HEK293 (cell line): ENCODE results near the gene NAPA.

Source experiments
- KLF16 ChIP-seq: fragments of 450-650 bp; formaldehyde crosslinking; IDR thresholded peaks from 2 replicates; pipeline ENCODE4 v1.5.1; 2017; ENCODE audit warnings: missing biosample characterization, missing genetic modification characterization
- KLF7 ChIP-seq: fragments of 450-650 bp; formaldehyde crosslinking; IDR thresholded peaks from 2 replicates; pipeline ENCODE4 v1.5.1; 2016; ENCODE audit warnings: missing biosample characterization, missing genetic modification characterization, borderline replicate concordance
- KLF9 ChIP-seq: fragments of 450-650 bp; formaldehyde crosslinking; IDR thresholded peaks from 2 replicates; pipeline ENCODE4 v1.5.1; 2016; ENCODE audit warnings: missing biosample characterization, missing genetic modification characterization, low read depth
- MEIS1 ChIP-seq: sonication (generic); formaldehyde crosslinking; IDR thresholded peaks from 2 replicates; pipeline ENCODE4 v1.8.1; 2022; ENCODE audit warnings: missing genetic modification reagents, mild to moderate bottlenecking, borderline replicate concordance
- PRDM6 ChIP-seq: fragments of 450-650 bp; formaldehyde crosslinking; IDR thresholded peaks from 2 replicates; pipeline ENCODE4 v1.5.1; 2017; ENCODE audit warnings: missing biosample characterization, missing genetic modification characterization
- REPIN1 ChIP-seq: fragments of 450-650 bp; formaldehyde crosslinking; IDR thresholded peaks from 2 replicates; pipeline ENCODE4 v1.5.1; 2017; ENCODE audit warnings: missing biosample characterization, missing genetic modification characterization, low read depth
- SETDB1 ChIP-seq: IDR thresholded peaks from one replicate; pipeline ENCODE4 v1.6.1; 2017; ENCODE audit warnings: mild to moderate bottlenecking, low read length, moderate library complexity, mixed read lengths; ENCODE audit not compliant: insufficient read length
- ZBTB48 ChIP-seq: fragments of 450-650 bp; formaldehyde crosslinking; IDR thresholded peaks from 2 replicates; pipeline ENCODE4 v1.5.1; 2016; ENCODE audit warnings: missing biosample characterization, missing genetic modification characterization
- ZNF10 ChIP-seq: fragments of 450-650 bp; formaldehyde crosslinking; IDR thresholded peaks from 2 replicates; pipeline ENCODE4 v1.5.1; 2017; ENCODE audit warnings: missing biosample characterization, missing genetic modification characterization
- ZNF132 ChIP-seq: fragments of 450-650 bp; formaldehyde crosslinking; IDR thresholded peaks from 2 replicates; pipeline ENCODE4 v1.5.1; 2017; ENCODE audit warnings: missing biosample characterization, missing genetic modification characterization, borderline replicate concordance
- ZNF133 ChIP-seq: fragments of 450-650 bp; formaldehyde crosslinking; IDR thresholded peaks from 2 replicates; pipeline ENCODE4 v1.5.1; 2016; ENCODE audit warnings: missing biosample characterization, missing genetic modification characterization
- ZNF18 ChIP-seq: fragments of 450-650 bp; formaldehyde crosslinking; IDR thresholded peaks from 2 replicates; pipeline ENCODE4 v1.5.1; 2016; ENCODE audit warnings: missing biosample characterization, missing genetic modification characterization
- ZNF2 ChIP-seq: fragments of 450-650 bp; formaldehyde crosslinking; IDR thresholded peaks from 2 replicates; pipeline ENCODE4 v1.5.1; 2016; ENCODE audit warnings: missing biosample characterization, missing genetic modification characterization
- ZNF221 ChIP-seq: fragments of 450-650 bp; formaldehyde crosslinking; IDR thresholded peaks from 2 replicates; pipeline ENCODE4 v1.5.1; 2017; ENCODE audit warnings: missing biosample characterization, missing genetic modification characterization, borderline replicate concordance
- ZNF302 ChIP-seq: fragments of 450-650 bp; formaldehyde crosslinking; IDR thresholded peaks from 2 replicates; pipeline ENCODE4 v1.5.1; 2016; ENCODE audit warnings: missing biosample characterization, missing genetic modification characterization, low read depth
- ZNF354C ChIP-seq: fragments of 450-650 bp; formaldehyde crosslinking; IDR thresholded peaks from 2 replicates; pipeline ENCODE4 v1.5.1; 2016; ENCODE audit warnings: missing biosample characterization, missing genetic modification characterization, low read depth, borderline replicate concordance
- ZNF423 ChIP-seq: fragments of 450-650 bp; formaldehyde crosslinking; IDR thresholded peaks from 2 replicates; pipeline ENCODE4 v1.5.1; 2016; ENCODE audit warnings: missing biosample characterization, missing genetic modification characterization
- ZNF473 ChIP-seq: fragments of 450-650 bp; formaldehyde crosslinking; IDR thresholded peaks from 2 replicates; pipeline ENCODE4 v1.5.1; 2017; ENCODE audit warnings: missing biosample characterization, missing genetic modification characterization
- ZNF561 ChIP-seq: fragments of 450-650 bp; IDR thresholded peaks from 2 replicates; pipeline ENCODE4 v1.5.1; 2018; ENCODE audit warnings: missing biosample characterization, missing genetic modification characterization, borderline replicate concordance
- ZNF654 ChIP-seq: fragments of 450-650 bp; formaldehyde crosslinking; IDR thresholded peaks from 2 replicates; pipeline ENCODE4 v1.5.1; 2016; ENCODE audit warnings: low read depth, missing biosample characterization, missing genetic modification characterization
- ZNF677 ChIP-seq: fragments of 450-650 bp; IDR thresholded peaks from 2 replicates; pipeline ENCODE4 v1.5.0; 2018; ENCODE audit warnings: missing biosample characterization, mild to moderate bottlenecking, missing genetic modification characterization, moderate library complexity
- ZNF707 ChIP-seq: fragments of 450-650 bp; formaldehyde crosslinking; IDR thresholded peaks from 2 replicates; pipeline ENCODE4 v1.5.1; 2016; ENCODE audit warnings: missing biosample characterization, missing genetic modification characterization
- ZNF837 ChIP-seq: fragments of 450-650 bp; formaldehyde crosslinking; IDR thresholded peaks from 2 replicates; pipeline ENCODE4 v1.5.1; 2016; ENCODE audit warnings: missing biosample characterization, missing genetic modification characterization
- ZNF843 ChIP-seq: fragments of 450-650 bp; formaldehyde crosslinking; IDR thresholded peaks from 2 replicates; pipeline ENCODE4 v1.5.1; 2016; ENCODE audit warnings: missing biosample characterization, missing genetic modification characterization
- ZSCAN16 ChIP-seq: fragments of 450-650 bp; formaldehyde crosslinking; IDR thresholded peaks from 2 replicates; pipeline ENCODE4 v1.5.1; 2016; ENCODE audit warnings: missing biosample characterization, missing genetic modification characterization
- TF ChIP-seq, protein P1 (sequence below): fragments of 450-650 bp; formaldehyde crosslinking; IDR thresholded peaks from 2 replicates; pipeline ENCODE4 v1.5.1; 2016; ENCODE audit warnings: missing biosample characterization, missing genetic modification characterization
- TF ChIP-seq, protein P2 (sequence below): fragments of 450-650 bp; formaldehyde crosslinking; IDR thresholded peaks from 2 replicates; pipeline ENCODE4 v1.5.1; 2016; ENCODE audit warnings: missing biosample characterization, missing genetic modification characterization
- TF ChIP-seq, protein P3 (sequence below): fragments of 450-650 bp; formaldehyde crosslinking; IDR thresholded peaks from 2 replicates; pipeline ENCODE4 v1.5.1; 2016; ENCODE audit warnings: missing biosample characterization, missing genetic modification characterization
- TF ChIP-seq, protein P4 (sequence below): fragments of 450-650 bp; IDR thresholded peaks from 2 replicates; pipeline ENCODE4 v1.5.1; 2018; ENCODE audit warnings: missing biosample characterization, missing genetic modification characterization

The NAPA gene

GRCh38 chr19:47471733-47472457 is 43.0 kb downstream of the NAPA start, which contains the start of gene SLC8A2 (continued):
- TF ChIP-seq ZBTB48 (tag by site-specific recombination) (no peak), ZNF707 (tag by site-specific recombination) (no peak), ZNF132 (no peak), ZNF473 (tag by site-specific recombination) (no peak), ZNF677 (tag by site-specific recombination) (no peak), REPIN1 (peak; percentile 56; the same call in 1 of the 2 replicates), ZNF423 (tag by site-specific recombination) (no peak), ZNF133 (tag by site-specific recombination) (no peak), PRDM6 (tag by site-specific recombination) (no peak), ZNF10 (no peak), ZNF221 (tag by site-specific recombination) (0 out of 2 replicates have a peak, but pooled peaks have one; percentile 68), MEIS1 (CRISPR knock-in tag) (no peak), ZNF654 (tag by site-specific recombination) (no peak), KLF16 (tag by site-specific recombination) (peak; percentile 97), ZNF843 (tag by site-specific recombination) (peak; percentile 74), ZNF18 (no peak), ZNF354C (tag by site-specific recombination) (no peak), ZNF2 (tag by site-specific recombination) (0 out of 2 replicates have a peak, but pooled peaks have one; percentile 68), KLF9 (peak; percentile 93), ZSCAN16 (tag by site-specific recombination) (no peak), KLF7 (tag by site-specific recombination) (peak; percentile 77; the same call in 1 of the 2 replicates), ZNF561 (no peak), ZNF302 (tag by site-specific recombination) (no peak), SETDB1 (no peak), ZNF837 (no peak)
- TF ChIP-seq, protein P1, sequence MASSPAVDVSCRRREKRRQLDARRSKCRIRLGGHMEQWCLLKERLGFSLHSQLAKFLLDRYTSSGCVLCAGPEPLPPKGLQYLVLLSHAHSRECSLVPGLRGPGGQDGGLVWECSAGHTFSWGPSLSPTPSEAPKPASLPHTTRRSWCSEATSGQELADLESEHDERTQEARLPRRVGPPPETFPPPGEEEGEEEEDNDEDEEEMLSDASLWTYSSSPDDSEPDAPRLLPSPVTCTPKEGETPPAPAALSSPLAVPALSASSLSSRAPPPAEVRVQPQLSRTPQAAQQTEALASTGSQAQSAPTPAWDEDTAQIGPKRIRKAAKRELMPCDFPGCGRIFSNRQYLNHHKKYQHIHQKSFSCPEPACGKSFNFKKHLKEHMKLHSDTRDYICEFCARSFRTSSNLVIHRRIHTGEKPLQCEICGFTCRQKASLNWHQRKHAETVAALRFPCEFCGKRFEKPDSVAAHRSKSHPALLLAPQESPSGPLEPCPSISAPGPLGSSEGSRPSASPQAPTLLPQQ (tag by site-specific recombination) = peak; percentile 84
- TF ChIP-seq, protein P2, sequence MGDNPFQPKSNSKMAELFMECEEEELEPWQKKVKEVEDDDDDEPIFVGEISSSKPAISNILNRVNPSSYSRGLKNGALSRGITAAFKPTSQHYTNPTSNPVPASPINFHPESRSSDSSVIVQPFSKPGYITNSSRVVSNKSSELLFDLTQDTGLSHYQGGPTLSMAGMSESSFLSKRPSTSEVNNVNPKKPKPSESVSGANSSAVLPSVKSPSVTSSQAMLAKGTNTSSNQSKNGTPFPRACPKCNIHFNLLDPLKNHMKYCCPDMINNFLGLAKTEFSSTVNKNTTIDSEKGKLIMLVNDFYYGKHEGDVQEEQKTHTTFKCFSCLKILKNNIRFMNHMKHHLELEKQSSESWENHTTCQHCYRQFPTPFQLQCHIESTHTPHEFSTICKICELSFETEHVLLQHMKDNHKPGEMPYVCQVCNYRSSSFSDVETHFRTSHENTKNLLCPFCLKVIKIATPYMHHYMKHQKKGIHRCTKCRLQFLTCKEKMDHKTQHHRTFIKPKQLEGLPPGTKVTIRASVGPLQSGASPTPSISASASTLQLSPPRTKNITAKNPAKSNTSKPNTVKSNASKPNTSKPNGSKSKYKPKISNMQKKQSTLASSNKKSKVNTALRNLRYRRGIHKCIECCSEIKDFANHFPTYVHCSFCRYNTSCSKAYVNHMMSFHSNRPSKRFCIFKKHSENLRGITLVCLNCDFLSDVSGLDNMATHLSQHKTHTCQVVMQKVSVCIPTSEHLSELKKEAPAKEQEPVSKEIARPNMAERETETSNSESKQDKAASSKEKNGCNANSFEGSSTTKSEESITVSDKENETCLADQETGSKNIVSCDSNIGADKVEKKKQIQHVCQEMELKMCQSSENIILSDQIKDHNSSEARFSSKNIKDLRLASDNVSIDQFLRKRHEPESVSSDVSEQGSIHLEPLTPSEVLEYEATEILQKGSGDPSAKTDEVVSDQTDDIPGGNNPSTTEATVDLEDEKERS (tag by site-specific recombination) = 0 out of 2 replicates have a peak, but pooled peaks have one; percentile 23
- TF ChIP-seq, protein P3, sequence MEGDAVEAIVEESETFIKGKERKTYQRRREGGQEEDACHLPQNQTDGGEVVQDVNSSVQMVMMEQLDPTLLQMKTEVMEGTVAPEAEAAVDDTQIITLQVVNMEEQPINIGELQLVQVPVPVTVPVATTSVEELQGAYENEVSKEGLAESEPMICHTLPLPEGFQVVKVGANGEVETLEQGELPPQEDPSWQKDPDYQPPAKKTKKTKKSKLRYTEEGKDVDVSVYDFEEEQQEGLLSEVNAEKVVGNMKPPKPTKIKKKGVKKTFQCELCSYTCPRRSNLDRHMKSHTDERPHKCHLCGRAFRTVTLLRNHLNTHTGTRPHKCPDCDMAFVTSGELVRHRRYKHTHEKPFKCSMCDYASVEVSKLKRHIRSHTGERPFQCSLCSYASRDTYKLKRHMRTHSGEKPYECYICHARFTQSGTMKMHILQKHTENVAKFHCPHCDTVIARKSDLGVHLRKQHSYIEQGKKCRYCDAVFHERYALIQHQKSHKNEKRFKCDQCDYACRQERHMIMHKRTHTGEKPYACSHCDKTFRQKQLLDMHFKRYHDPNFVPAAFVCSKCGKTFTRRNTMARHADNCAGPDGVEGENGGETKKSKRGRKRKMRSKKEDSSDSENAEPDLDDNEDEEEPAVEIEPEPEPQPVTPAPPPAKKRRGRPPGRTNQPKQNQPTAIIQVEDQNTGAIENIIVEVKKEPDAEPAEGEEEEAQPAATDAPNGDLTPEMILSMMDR (tag by site-specific recombination) = no peak
- TF ChIP-seq, protein P4, sequence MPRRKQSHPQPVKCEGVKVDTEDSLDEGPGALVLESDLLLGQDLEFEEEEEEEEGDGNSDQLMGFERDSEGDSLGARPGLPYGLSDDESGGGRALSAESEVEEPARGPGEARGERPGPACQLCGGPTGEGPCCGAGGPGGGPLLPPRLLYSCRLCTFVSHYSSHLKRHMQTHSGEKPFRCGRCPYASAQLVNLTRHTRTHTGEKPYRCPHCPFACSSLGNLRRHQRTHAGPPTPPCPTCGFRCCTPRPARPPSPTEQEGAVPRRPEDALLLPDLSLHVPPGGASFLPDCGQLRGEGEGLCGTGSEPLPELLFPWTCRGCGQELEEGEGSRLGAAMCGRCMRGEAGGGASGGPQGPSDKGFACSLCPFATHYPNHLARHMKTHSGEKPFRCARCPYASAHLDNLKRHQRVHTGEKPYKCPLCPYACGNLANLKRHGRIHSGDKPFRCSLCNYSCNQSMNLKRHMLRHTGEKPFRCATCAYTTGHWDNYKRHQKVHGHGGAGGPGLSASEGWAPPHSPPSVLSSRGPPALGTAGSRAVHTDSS (tag by site-specific recombination) = no peak
